SK-N-SH treated with all-trans-retinoic acid at 6 μM for 48 hours (cell line): ENCODE data around the gene TMIE.

Source experiments
- ATAC-seq: fragments of 200-7000 bp; cut with Tn5 transposase; 3 replicates; pipeline ENCODE4 v1.9.1; 2020; ENCODE audit warnings: mild to moderate bottlenecking, moderate library complexity
- CSDC2 ChIP-seq: fragments of 250-450 bp; sonication (Bioruptor Pico); IDR thresholded peaks from 2 replicates; pipeline ENCODE4 v1.5.0; 2020; ENCODE audit warnings: mild to moderate bottlenecking, moderate library complexity
- ESRRG ChIP-seq: fragments of 250-450 bp; sonication (Bioruptor Pico); IDR thresholded peaks from 2 replicates; pipeline ENCODE4 v1.6.1; 2021; ENCODE audit warnings: mild to moderate bottlenecking
- PPARA ChIP-seq: fragments of 250-450 bp; sonication (Bioruptor Pico); IDR thresholded peaks from 2 replicates; pipeline ENCODE4 v1.5.0; 2020; ENCODE audit warnings: mild to moderate bottlenecking, borderline replicate concordance
- RARB ChIP-seq: fragments of 250-450 bp; sonication (Bioruptor Pico); IDR thresholded peaks from 2 replicates; pipeline ENCODE4 v1.8.0; 2021; ENCODE audit warnings: mild to moderate bottlenecking, moderate library complexity
- SNAI2 ChIP-seq: fragments of 250-450 bp; sonication (Bioruptor Pico); IDR thresholded peaks from 2 replicates; pipeline ENCODE4 v1.5.0; 2020; ENCODE audit warnings: mild to moderate bottlenecking, moderate library complexity
- ZC3H10 ChIP-seq: fragments of 250-450 bp; sonication (Bioruptor Pico); IDR thresholded peaks from 2 replicates; pipeline ENCODE4 v1.5.1; 2021; ENCODE audit warnings: mild to moderate bottlenecking, moderate library complexity
- ZNF565 ChIP-seq: fragments of 450-650 bp; formaldehyde crosslinking; conservative IDR thresholded peaks from 2 replicates; pipeline ENCODE4 v1.5.0; 2020; ENCODE audit warnings: low read depth, mild to moderate bottlenecking, moderate library complexity
- ZNF70 ChIP-seq: fragments of 450-650 bp; formaldehyde crosslinking; IDR thresholded peaks from 2 replicates; pipeline ENCODE4 v1.5.0; 2020; ENCODE audit warnings: mild to moderate bottlenecking, moderate library complexity
- ZNF8 ChIP-seq: fragments of 450-650 bp; formaldehyde crosslinking; IDR thresholded peaks from 2 replicates; pipeline ENCODE4 v1.5.0; 2020; ENCODE audit warnings: mild to moderate bottlenecking, moderate library complexity
- TF ChIP-seq, protein P1 (sequence below): fragments of 250-450 bp; sonication (Bioruptor Pico); IDR thresholded peaks from 2 replicates; pipeline ENCODE4 v1.8.0; 2020; ENCODE audit warnings: mild to moderate bottlenecking, moderate library complexity, borderline replicate concordance
- TF ChIP-seq, protein P2 (sequence below): fragments of 250-450 bp; sonication (Bioruptor Pico); IDR thresholded peaks from 2 replicates; pipeline ENCODE4 v1.5.1; 2020; ENCODE audit warnings: low read depth, mild to moderate bottlenecking, moderate library complexity
- TF ChIP-seq, protein P3 (sequence below): fragments of 250-450 bp; sonication (Bioruptor Pico); IDR thresholded peaks from 2 replicates; pipeline ENCODE4 v1.8.0; 2021; ENCODE audit warnings: low read depth, mild to moderate bottlenecking, moderate library complexity, borderline replicate concordance

The TMIE gene

DNA sequence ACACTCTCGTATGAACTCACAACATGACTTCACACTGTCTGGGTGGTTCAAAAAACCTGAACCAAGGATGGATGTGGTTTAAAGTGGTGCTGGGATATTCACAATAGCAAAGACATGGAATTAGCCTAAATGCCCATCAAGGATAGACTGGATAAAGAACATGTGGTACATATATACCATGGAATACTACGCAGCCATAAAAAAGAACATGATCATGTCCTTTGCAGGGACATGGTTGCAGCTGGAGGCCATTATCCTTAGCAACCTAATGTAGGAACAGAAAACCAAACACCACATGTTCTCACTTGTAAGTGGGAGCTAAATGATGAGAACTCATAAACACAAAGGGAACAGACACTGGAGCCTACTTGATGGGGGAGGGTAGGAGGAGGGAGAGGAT, 19.8 kb downstream of the TMIE start:
- no peak for ATAC-seq
- TF ChIP-seq CSDC2 (CRISPR knock-in tag) (no peak), SNAI2 (no peak), ZNF565 (CRISPR knock-in tag) (no peak), ZNF8 (peak; percentile 46; the same call in 1 of the 2 replicates)
- TF ChIP-seq, protein P1, sequence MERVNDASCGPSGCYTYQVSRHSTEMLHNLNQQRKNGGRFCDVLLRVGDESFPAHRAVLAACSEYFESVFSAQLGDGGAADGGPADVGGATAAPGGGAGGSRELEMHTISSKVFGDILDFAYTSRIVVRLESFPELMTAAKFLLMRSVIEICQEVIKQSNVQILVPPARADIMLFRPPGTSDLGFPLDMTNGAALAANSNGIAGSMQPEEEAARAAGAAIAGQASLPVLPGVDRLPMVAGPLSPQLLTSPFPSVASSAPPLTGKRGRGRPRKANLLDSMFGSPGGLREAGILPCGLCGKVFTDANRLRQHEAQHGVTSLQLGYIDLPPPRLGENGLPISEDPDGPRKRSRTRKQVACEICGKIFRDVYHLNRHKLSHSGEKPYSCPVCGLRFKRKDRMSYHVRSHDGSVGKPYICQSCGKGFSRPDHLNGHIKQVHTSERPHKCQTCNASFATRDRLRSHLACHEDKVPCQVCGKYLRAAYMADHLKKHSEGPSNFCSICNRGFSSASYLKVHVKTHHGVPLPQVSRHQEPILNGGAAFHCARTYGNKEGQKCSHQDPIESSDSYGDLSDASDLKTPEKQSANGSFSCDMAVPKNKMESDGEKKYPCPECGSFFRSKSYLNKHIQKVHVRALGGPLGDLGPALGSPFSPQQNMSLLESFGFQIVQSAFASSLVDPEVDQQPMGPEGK (CRISPR knock-in tag): no peak
- TF ChIP-seq, protein P2, sequence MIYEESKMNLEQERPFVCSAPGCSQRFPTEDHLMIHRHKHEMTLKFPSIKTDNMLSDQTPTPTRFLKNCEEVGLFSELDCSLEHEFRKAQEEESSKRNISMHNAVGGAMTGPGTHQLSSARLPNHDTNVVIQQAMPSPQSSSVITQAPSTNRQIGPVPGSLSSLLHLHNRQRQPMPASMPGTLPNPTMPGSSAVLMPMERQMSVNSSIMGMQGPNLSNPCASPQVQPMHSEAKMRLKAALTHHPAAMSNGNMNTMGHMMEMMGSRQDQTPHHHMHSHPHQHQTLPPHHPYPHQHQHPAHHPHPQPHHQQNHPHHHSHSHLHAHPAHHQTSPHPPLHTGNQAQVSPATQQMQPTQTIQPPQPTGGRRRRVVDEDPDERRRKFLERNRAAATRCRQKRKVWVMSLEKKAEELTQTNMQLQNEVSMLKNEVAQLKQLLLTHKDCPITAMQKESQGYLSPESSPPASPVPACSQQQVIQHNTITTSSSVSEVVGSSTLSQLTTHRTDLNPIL (CRISPR knock-in tag): no peak

DNA sequence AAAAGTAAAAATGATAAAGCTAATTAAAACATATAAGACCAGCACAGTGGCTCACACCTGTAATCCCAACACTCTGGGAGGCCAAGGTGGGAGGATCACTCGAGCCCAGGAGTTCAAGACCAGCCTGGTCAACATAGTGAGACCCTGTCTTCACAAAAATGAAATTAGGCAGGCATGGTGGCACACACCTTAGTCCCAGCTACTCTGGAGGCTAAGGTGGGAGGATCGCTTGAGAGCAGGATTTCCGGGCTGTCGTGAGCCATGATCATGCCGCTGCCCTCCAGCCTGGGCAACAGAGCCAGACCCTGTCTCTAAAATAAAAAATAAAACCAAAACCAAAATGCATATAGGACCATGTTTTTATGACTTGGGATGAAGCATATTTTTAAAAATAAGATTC, 21.3 kb downstream of the TMIE start:
- TF ChIP-seq ESRRG (CRISPR knock-in tag) (no peak), CSDC2 (CRISPR knock-in tag) (no peak), RARB (CRISPR knock-in tag) (no peak), ZNF565 (CRISPR knock-in tag) (no peak)
- TF ChIP-seq, protein P2 (CRISPR knock-in tag): no peak
- TF ChIP-seq, protein P3, sequence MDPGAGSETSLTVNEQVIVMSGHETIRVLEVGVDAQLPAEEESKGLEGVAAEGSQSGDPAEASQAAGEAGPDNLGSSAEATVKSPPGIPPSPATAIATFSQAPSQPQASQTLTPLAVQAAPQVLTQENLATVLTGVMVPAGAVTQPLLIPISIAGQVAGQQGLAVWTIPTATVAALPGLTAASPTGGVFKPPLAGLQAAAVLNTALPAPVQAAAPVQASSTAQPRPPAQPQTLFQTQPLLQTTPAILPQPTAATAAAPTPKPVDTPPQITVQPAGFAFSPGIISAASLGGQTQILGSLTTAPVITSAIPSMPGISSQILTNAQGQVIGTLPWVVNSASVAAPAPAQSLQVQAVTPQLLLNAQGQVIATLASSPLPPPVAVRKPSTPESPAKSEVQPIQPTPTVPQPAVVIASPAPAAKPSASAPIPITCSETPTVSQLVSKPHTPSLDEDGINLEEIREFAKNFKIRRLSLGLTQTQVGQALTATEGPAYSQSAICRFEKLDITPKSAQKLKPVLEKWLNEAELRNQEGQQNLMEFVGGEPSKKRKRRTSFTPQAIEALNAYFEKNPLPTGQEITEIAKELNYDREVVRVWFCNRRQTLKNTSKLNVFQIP (CRISPR knock-in tag): no peak
- no peak for ATAC-seq

DNA sequence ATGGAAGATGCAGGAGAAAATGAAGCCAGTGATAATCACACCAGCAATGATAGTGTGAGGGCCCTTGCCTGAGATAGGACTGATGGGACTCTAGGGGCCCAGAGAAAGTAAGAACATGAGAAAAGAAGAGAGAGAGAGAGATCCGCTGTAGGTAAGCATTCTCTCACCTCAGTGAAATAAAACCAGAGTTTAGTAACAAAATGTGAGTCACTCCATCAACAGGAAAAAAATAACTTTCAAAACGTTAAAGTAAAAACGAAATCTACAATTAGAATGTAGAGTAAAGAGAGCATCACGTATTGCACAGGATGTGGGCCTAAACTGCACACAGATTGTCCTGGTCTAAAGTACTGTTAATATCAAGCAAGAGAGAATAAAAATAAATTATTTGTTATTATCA, 23.2 kb downstream of the TMIE start:
- no peak for ATAC-seq
- TF ChIP-seq, protein P1 (CRISPR knock-in tag): no peak

DNA sequence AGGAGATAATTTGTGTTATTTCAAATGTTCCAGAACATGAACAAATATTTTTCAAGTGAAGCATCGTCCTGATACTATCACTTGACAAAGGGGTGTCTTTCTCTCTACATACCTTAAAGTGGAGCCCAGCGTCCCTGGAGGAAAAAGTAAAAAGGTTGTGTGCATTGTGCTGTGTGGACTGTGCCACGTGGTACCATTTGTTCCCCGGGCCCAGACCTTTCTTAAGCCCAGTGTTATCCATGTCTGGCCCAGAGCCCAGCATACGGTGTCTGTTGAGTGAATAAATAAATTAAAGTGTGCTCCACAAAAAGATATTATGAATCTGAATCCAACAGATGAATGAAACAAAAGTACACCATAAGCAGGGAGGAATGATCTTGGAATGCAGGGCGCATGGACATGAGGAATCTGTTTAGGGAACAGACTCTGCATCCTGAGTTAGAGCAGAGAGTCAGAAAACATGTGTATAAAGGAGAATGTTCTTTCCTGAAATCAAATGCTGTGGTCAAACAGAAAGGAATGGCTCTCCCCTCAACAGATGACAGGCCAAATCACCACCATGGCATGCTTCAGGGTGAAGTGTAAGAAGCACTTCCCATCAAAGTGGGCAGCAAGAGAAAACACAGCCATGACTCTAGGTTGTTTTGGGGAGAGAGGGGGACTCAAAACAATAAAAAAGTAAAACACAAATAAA, 24.6 kb downstream of the TMIE start:
- ATAC-seq: peak; percentile 30
- TF ChIP-seq ZC3H10 (no peak), ZNF565 (CRISPR knock-in tag) (no peak), SNAI2 (no peak), ZNF70 (no peak), ZNF8 (no peak), PPARA (CRISPR knock-in tag) (no peak)
- TF ChIP-seq, protein P2 (CRISPR knock-in tag): no peak
- TF ChIP-seq, protein P1 (CRISPR knock-in tag): no peak
